Adrenal gland (tissue), 12 donors: ENCODE data around the gene VRK3. TPM values are rescaled to one million over a fixed set of nuclear protein-coding genes. Genes with fewer than 3 reads are reported as not detected.

ENCODE experiments used
- DNase-seq, 7 donors: peaks; one replicate each; pipeline ENCODE4 v3.0.0-alpha.2; 2019 to 2020
- H3K27ac ChIP-seq, 5 donors: fragments of 200-600 bp; sonication (generic) in 4 of 5; 1 replicate in 3 of 5; 2 replicates in 2 of 5; pipeline versions ENCODE4 v1.5.1 to v1.8.0; 2016 to 2020; ENCODE audit warnings: mild to moderate bottlenecking in 1 of 5
- H3K27me3 ChIP-seq: fragments of 200-600 bp; 2 replicates; pipeline ENCODE4 v1.8.0; 2021
- H3K36me3 ChIP-seq, 2 donors: fragments of 200-600 bp; replicated peaks in 1 of 2; 1 replicate in 1 of 2; 2 replicates in 1 of 2; pipeline versions ENCODE4 v1.5.1 to v1.8.0; 2018 to 2022
- H3K4me1 ChIP-seq, 2 donors: fragments of 200-600 bp; replicated peaks in 1 of 2; 1 replicate in 1 of 2; 2 replicates in 1 of 2; pipeline versions ENCODE4 v1.5.1 to v1.8.0; 2018 to 2021
- H3K4me3 ChIP-seq, 4 donors: fragments of 200-600 bp; sonication (generic) in 3 of 4; one replicate each; pipeline ENCODE4 v1.5.1; 2016 to 2018
- H3K9me3 ChIP-seq, 3 donors: fragments of 200-600 bp; sonication (generic) in 1 of 3; replicated peaks in 1 of 3; 1 replicate in 2 of 3; 2 replicates in 1 of 3; pipeline versions ENCODE4 v1.5.1 to v1.8.0; 2016 to 2021
- POLR2A ChIP-seq, 2 donors: fragments of 450-650 bp; IDR thresholded peaks; one replicate each; pipeline ENCODE4 v1.6.1; 2017; ENCODE audit warnings: antibody characterized with exemption in 2 of 2, mild to moderate bottlenecking in 2 of 2, moderate library complexity in 1 of 2
- WGBS, 4 donors: extraction: QIAGEN DNeasy Blood & Tissue Kit in 2 of 4; methylation state at CpG; one replicate each; pipeline versions ENCODE4 v1.1.5 to v1.1.7; 2013 to 2017; 5-methylcytosine and 5-hydroxymethylcytosine counted together
- intact Hi-C, 2 donors: fragments of 100-400 bp; cut with DNase I; formaldehyde crosslinking; loops; one replicate each; pipeline versions ENCODE4 v1.14.1 to v1.15.0; 2022 to 2023
- polyA plus RNA-seq, 3 donors: library from polyadenylated mRNA; stranded (reverse); fragments of 200-250 nt in 2 of 3; fragments of 350-450 nt in 1 of 3; fragmentation: Illumina TruSeq in 1 of 3; extraction: RNeasy Lipid Tissue Mini Kit (QIAGEN cat#74804) in 1 of 3; gene quantifications; one replicate each; pipeline ENCODE4 v1.2.3, GENCODE V29; 2013 to 2014
- total RNA-seq, 9 donors: library from RNA; depleted of rRNA in 4 of 9; stranded (reverse); fragments of >200 nt in 4 of 9; fragments of 120-200 nt in 1 of 9; fragmentation: NEBNext Ultra II Directional in 1 of 9; extraction: Animal tissue kit (Norgen Biotek cat#: 25700) in 1 of 9; gene quantifications; one replicate each; pipeline versions ENCODE4 v1.1.0 to v1.2.4, GENCODE V29; 2013 to 2023
- TF ChIP-seq, protein P1 (sequence below), 6 experiments: fragments of 450-650 bp in 4 of 6; fragments of 200-600 bp in 2 of 6; sonication (generic) in 1 of 6; IDR thresholded peaks; 1 replicate in 5 of 6; 2 replicates in 1 of 6; pipeline versions ENCODE4 v1.5.1 to v1.8.0; 2016 to 2021; ENCODE audit warnings: antibody characterized with exemption in 6 of 6, mild to moderate bottlenecking in 2 of 6, moderate library complexity in 1 of 6
- donor health status: healthy with polysubstance abuse.
- donor health status: Bipolar disorder and iron deficiency.
- donor health status: DM: yes; HTN: yes; CAD: no.
- donor health status: DM: no; HTN: no; CAD: no.
- donor health status: DM: no; HTN: no; CAD: no.
- donor health status: DM: yes; HTN: yes; CAD: no.

VRK3 gene
- total and polyA plus RNA-seq, 12 donors, result 12.1 to 60.3 (median 45.4) TPM

DNA sequence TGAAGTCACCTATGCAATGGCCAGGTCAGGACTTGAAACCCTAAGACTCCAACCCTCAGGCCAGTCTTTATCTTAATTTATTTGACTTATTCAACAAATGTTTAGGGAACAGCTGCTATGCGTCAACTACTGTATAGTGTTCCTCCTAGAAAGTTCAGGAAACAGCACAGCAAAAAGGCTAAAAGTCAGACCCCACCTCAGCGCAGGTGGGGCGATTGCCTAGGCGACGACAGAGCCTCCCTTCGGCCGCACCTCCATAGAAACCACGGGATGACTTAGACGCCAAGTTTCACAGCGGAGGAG lies 502 bp downstream of the VRK3 start:
- TF ChIP-seq, protein P1, sequence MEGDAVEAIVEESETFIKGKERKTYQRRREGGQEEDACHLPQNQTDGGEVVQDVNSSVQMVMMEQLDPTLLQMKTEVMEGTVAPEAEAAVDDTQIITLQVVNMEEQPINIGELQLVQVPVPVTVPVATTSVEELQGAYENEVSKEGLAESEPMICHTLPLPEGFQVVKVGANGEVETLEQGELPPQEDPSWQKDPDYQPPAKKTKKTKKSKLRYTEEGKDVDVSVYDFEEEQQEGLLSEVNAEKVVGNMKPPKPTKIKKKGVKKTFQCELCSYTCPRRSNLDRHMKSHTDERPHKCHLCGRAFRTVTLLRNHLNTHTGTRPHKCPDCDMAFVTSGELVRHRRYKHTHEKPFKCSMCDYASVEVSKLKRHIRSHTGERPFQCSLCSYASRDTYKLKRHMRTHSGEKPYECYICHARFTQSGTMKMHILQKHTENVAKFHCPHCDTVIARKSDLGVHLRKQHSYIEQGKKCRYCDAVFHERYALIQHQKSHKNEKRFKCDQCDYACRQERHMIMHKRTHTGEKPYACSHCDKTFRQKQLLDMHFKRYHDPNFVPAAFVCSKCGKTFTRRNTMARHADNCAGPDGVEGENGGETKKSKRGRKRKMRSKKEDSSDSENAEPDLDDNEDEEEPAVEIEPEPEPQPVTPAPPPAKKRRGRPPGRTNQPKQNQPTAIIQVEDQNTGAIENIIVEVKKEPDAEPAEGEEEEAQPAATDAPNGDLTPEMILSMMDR (IDR thresholded peaks at IDR 0.05), result no peak
- TF ChIP-seq POLR2A (IDR thresholded peaks at IDR 0.05), result no peak
- intact Hi-C loops, result no loop called here
- H3K36me3 ChIP-seq, result peaks cover 0 to 9% of the 10 kb centered on the region in 2 donors
- H3K4me1 ChIP-seq, result peaks cover 29 to 30% of the 10 kb centered on the region in 2 donors
- 0 to 4% (median 1%) methylated on average over 1 to 10 of the region's 10 CpGs for WGBS, 4 donors
- peak overlapping the region in 4 of 5 donors; percentile 46 to 89 (median 86) for H3K27ac ChIP-seq
- H3K27me3 ChIP-seq, result no peaks in the 10 kb centered on the region
- peak overlapping the region; percentile 61 to 90 (median 74) for H3K4me3 ChIP-seq
- H3K9me3 ChIP-seq, result no peaks in the 10 kb centered on the region
- DNase-seq, result no peak

DNA sequence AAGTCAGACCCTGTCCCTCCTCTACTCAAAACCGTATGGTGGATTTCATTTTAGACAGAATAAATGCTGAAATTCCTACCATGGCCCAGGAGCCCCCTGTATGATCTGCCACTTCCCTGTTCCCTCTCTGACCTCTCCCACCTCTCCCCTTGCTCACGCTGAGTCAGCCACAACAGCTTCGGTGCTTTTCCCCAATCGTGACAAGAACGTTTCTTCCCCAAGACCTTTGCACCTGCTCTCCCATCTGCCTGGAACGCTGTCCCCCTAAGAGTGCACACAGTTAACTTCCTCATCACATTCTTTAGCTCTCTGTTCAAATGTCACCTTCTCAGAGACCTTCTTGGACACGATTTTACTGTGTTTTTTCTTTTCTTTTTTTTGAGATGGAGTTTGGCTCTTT lies 2.3 kb downstream of the VRK3 start:
- no peaks in the 10 kb centered on the region for H3K27me3 ChIP-seq
- no peak for TF ChIP-seq POLR2A (IDR thresholded peaks at IDR 0.05)
- TF ChIP-seq, protein P1 (IDR thresholded peaks at IDR 0.05), result no peak
- H3K4me1 ChIP-seq, result peaks cover 29 to 30% of the 10 kb centered on the region in 2 donors
- H3K4me3 ChIP-seq, result no peak overlapping the region
- H3K27ac ChIP-seq, result no peak overlapping the region
- WGBS, 4 donors, result 67 to 77% (median 73%) methylated on average over 7 of the region's 7 CpGs
- DNase-seq, result no peak
- H3K36me3 ChIP-seq, result peaks cover 0 to 25% of the 10 kb centered on the region in 2 donors
- intact Hi-C loops, result no loop called here
- H3K9me3 ChIP-seq, result no peaks in the 10 kb centered on the region

DNA sequence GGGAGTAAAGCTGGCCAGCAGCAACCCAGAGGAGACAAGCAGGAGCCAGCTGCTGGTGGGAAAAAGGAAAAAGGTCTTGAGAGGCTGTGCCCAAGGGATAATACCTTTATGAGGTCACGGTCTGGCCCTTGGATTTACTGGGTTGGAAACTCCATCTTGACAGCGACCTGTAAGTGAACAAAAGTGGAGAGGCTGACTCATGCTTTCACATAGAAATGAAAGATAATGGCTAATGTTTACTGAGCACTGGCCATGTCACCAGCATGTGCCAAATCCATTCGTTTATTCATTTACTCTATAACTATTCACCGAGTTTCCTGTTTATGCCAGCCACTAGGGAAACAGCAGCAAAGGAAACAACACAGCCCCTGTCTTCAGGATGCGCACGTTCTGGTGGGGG lies 4.7 kb downstream of the VRK3 start:
- no peak for TF ChIP-seq POLR2A (IDR thresholded peaks at IDR 0.05)
- TF ChIP-seq, protein P1 (IDR thresholded peaks at IDR 0.05), result no peak
- no peak overlapping the region for H3K27ac ChIP-seq
- no peak for DNase-seq
- no peaks in the 10 kb centered on the region for H3K9me3 ChIP-seq
- 82 to 90% (median 86%) methylated on average over 6 of the region's 6 CpGs for WGBS, 4 donors
- peaks cover 0 to 43% of the 10 kb centered on the region in 2 donors for H3K36me3 ChIP-seq
- intact Hi-C loops, result no loop called here
- H3K4me3 ChIP-seq, result no peak overlapping the region
- H3K27me3 ChIP-seq, result no peaks in the 10 kb centered on the region
- H3K4me1 ChIP-seq, result peaks cover 13% of the 10 kb centered on the region in 2 donors

DNA sequence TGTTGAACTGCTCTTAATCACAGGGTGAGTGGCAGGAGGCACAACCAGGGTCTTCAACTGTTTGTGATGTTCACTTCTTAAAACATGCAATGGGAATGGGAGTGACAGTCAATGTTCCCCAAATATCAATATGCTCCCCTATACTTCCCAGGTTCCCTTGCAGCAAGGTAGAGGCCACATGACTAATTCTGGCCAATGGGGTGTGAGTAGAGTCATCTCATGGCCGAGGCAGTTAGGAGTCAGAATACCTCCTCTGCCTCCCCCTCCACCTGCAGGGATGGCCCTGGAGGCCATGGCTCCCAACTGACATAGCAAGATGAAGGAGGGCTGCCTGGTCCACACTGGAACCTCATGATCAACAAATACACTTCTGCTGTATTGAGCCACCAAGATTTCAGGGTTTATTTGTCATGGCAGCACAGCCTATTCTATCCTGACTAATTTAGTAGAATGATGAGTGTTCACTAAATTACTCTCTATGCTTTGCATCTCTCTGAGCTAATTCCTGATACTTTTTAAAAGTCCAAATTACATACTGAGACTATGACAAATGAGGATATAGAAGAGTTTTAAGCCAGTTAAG lies 8.9 kb downstream of the VRK3 start:
- no peak for DNase-seq
- Histone ChIP-seq H3K4me1 (no peaks in the 10 kb centered on the region), H3K4me3 (no peak overlapping the region), H3K9me3 (no peaks in the 10 kb centered on the region), H3K27me3 (no peaks in the 10 kb centered on the region), H3K36me3 (peaks cover 0 to 68% of the 10 kb centered on the region in 2 donors), H3K27ac (no peak overlapping the region)
- TF ChIP-seq, protein P1 (IDR thresholded peaks at IDR 0.05), result no peak
- no peak for TF ChIP-seq POLR2A (IDR thresholded peaks at IDR 0.05)
- WGBS, 4 donors, result 93 to 100% (median 95%) methylated on average over 1 of the region's 1 CpG; no CpG with 5 or more reads in 1 of the 4 donors
- intact Hi-C loops, result no loop called here
